Erythroblast (primary cell): ENCODE measurements around the gene NRP1.

ENCODE experiments used
- GATA1 ChIP-seq: IDR thresholded peaks from 2 replicates; pipeline ENCODE4 v1.6.1; 2011; ENCODE audit warnings: low read depth, mild to moderate bottlenecking, control low read depth, low read length, moderate library complexity
- POLR2A ChIP-seq: IDR thresholded peaks from 2 replicates; pipeline ENCODE4 v1.6.1; 2011; ENCODE audit warnings: mild to moderate bottlenecking, low read length

- TF ChIP-seq POLR2A (no peak), GATA1 (no peak)
These were observed 124.7 kb downstream of the NRP1 start for GRCh38 chr10:33209802-33210201.
